PC-3 (cell line): ENCODE data around the gene ST3GAL3. TPM values are rescaled to one million over a fixed set of nuclear protein-coding genes. Genes with fewer than 3 reads are reported as not detected.

Experiments
- ATAC-seq: fragments of 200-7000 bp; cut with Tn5 transposase; 2 replicates; pipeline ENCODE4 v1.9.1; 2020; ENCODE audit warnings: mild to moderate bottlenecking, moderate library complexity
- BruUV-seq: library from RNA; stranded (reverse); fragments of 400-500 nt; replicated peaks from 2 replicates; lab custom pipeline; 2021; lab: Mats Ljungman, UMichigan
- CTCF ChIA-PET: fragments of 300-600 bp; sonication (Branson Sonifier 250); formaldehyde crosslinking; loops from one replicate; lab custom pipeline; 2022; ENCODE audit warnings: antibody characterized with exemption; lab: Charles Lee
- POLR2A ChIA-PET: fragments of 300-600 bp; sonication (Branson Sonifier 250); formaldehyde crosslinking; loops from one replicate; lab custom pipeline; 2022; ENCODE audit warnings: antibody characterized with exemption; ENCODE audit not compliant: unreplicated experiment; lab: Charles Lee
- DNase-seq: peaks from one replicate; pipeline ENCODE4 v3.0.0-alpha.2; 2015
- H2AFZ ChIP-seq: fragments of 300-600 bp; sonication (generic); 2 replicates; pipeline ENCODE4 v1.6.0; 2016; ENCODE audit warnings: antibody characterized with exemption, low read length
- H3F3A ChIP-seq: fragments of 300-600 bp; sonication (generic); one replicate; pipeline ENCODE4 v1.6.0; 2017; ENCODE audit warnings: antibody characterized with exemption, low read length, control low read depth, mild to moderate bottlenecking; ENCODE audit not compliant: unreplicated experiment
- H3K27ac ChIP-seq: fragments of 300-600 bp; sonication (generic); 2 replicates; pipeline ENCODE4 v1.5.1; 2016; ENCODE audit warnings: mild to moderate bottlenecking, low read length
- H3K27me3 ChIP-seq: fragments of 300-600 bp; sonication (generic); 2 replicates; pipeline ENCODE4 v1.6.1; 2016; ENCODE audit warnings: low read length, mixed read lengths
- H3K36me3 ChIP-seq: fragments of 300-600 bp; sonication (generic); 2 replicates; pipeline ENCODE4 v1.6.1; 2016; ENCODE audit warnings: low read depth, mixed run types, low read length, mixed read lengths
- H3K4me1 ChIP-seq: fragments of 300-600 bp; sonication (generic); 2 replicates; pipeline ENCODE4 v1.5.1; 2016; ENCODE audit warnings: low read length; ENCODE audit not compliant: insufficient read depth
- H3K4me2 ChIP-seq: fragments of 300-600 bp; sonication (generic); 2 replicates; pipeline ENCODE4 v1.6.0; 2016; ENCODE audit warnings: low read length
- H3K4me3 ChIP-seq: fragments of 300-600 bp; sonication (generic); 2 replicates; pipeline ENCODE4 v1.5.1; 2016; ENCODE audit warnings: mild to moderate bottlenecking, low read length, mixed read lengths
- H3K79me2 ChIP-seq: fragments of 300-600 bp; sonication (generic); 2 replicates; pipeline ENCODE4 v1.6.1; 2017; ENCODE audit warnings: low read length, mixed read lengths
- H3K9ac ChIP-seq: fragments of 300-600 bp; sonication (generic); 2 replicates; pipeline ENCODE4 v1.6.0; 2016; ENCODE audit warnings: mild to moderate bottlenecking, low read length
- H3K9me2 ChIP-seq: fragments of 300-600 bp; sonication (generic); replicated peaks from 2 replicates; pipeline ENCODE4 v1.6.1; 2016; ENCODE audit warnings: mixed run types, low read length, mixed read lengths
- H3K9me3 ChIP-seq: fragments of 300-600 bp; sonication (generic); 2 replicates; pipeline ENCODE4 v1.6.1; 2016; ENCODE audit warnings: low read length, mixed read lengths
- H4K20me1 ChIP-seq: fragments of 300-600 bp; sonication (generic); 2 replicates; pipeline ENCODE4 v1.6.1; 2016; ENCODE audit warnings: low read length, mixed read lengths
- CTCF ChIP-seq: fragments of 300-600 bp; sonication (generic); conservative IDR thresholded peaks from 2 replicates; pipeline ENCODE4 v1.5.1; 2017; ENCODE audit warnings: antibody characterized with exemption, low read depth, mild to moderate bottlenecking, low read length
- EZH2 ChIP-seq: fragments of 300-600 bp; sonication (generic); IDR thresholded peaks from one replicate; pipeline ENCODE4 v1.6.1; 2017; ENCODE audit warnings: antibody characterized with exemption, mild to moderate bottlenecking, low read length; ENCODE audit not compliant: unreplicated experiment
- EZH2phosphoT487 ChIP-seq: fragments of 300-600 bp; sonication (generic); IDR thresholded peaks from 2 replicates; pipeline ENCODE4 v1.6.1; 2018; ENCODE audit warnings: mild to moderate bottlenecking, antibody characterized with exemption, low read length, borderline replicate concordance
- intact Hi-C: fragments of 100-400 bp; cut with micrococcal nuclease; formaldehyde crosslinking; loops from 2 replicates; pipeline ENCODE4 v1.9.0; 2023
- total RNA-seq: library from RNA; depleted of rRNA; stranded (reverse); fragments of >200 nt; gene quantifications from 2 replicates; pipeline ENCODE4 v1.2.3, GENCODE V29; 2014

ST3GAL3 gene
- total RNA-seq, 1 experiment from 2014 or later: 9.0 TPM

GRCh38 chr1:43874716-43875115, 167.4 kb downstream of the ST3GAL3 start:
- no peaks in the 10 kb centered on the region for H3K36me3 ChIP-seq
- H3K27ac ChIP-seq: no peak overlapping the region
- H3K9me2 ChIP-seq: no peaks in the 10 kb centered on the region
- CTCF ChIA-PET: no interaction called here
- ATAC-seq (no peak), DNase-seq (no peak)
- no peak overlapping the region for H2AFZ ChIP-seq
- no peaks in the 10 kb centered on the region for H3K9me3 ChIP-seq
- no TSS peak for BruUV-seq
- no peak overlapping the region for H3K9ac ChIP-seq
- no peaks in the 10 kb centered on the region for H3F3A ChIP-seq
- POLR2A ChIA-PET: no interaction called here
- intact Hi-C loops: loop anchor here (5.0 kb wide), 1 partner anchor 37 kb away; no protein-coding TSS in a partner anchor
- H3K4me3 ChIP-seq: no peak overlapping the region
- no peaks in the 10 kb centered on the region for H4K20me1 ChIP-seq
- peaks cover 17% of the 10 kb centered on the region for H3K4me1 ChIP-seq
- no peaks in the 10 kb centered on the region for H3K27me3 ChIP-seq
- H3K79me2 ChIP-seq: no peaks in the 10 kb centered on the region
- TF ChIP-seq CTCF: no peak
- no peak for TF ChIP-seq EZH2
- TF ChIP-seq EZH2phosphoT487: no peak
- no peak overlapping the region for H3K4me2 ChIP-seq

GRCh38 chr1:43875331-43875730, 168.0 kb downstream of the ST3GAL3 start:
- H4K20me1 ChIP-seq: no peaks in the 10 kb centered on the region
- no peaks in the 10 kb centered on the region for H3K36me3 ChIP-seq
- no peaks in the 10 kb centered on the region for H3F3A ChIP-seq
- no peaks in the 10 kb centered on the region for H3K27me3 ChIP-seq
- intact Hi-C loops: loop anchor here (5.0 kb wide), 1 partner anchor 38 kb away; no protein-coding TSS in a partner anchor
- H3K9me3 ChIP-seq: no peaks in the 10 kb centered on the region
- no peak overlapping the region for H3K27ac ChIP-seq
- H3K9me2 ChIP-seq: no peaks in the 10 kb centered on the region
- no peak overlapping the region for H2AFZ ChIP-seq
- ChIA-PET CTCF (no interaction called here), POLR2A (no interaction called here)
- H3K79me2 ChIP-seq: no peaks in the 10 kb centered on the region
- H3K4me3 ChIP-seq: no peak overlapping the region
- no peak overlapping the region for H3K4me2 ChIP-seq
- H3K4me1 ChIP-seq: peaks cover 23% of the 10 kb centered on the region
- DNase-seq (no peak), ATAC-seq (no peak)
- BruUV-seq: no TSS peak
- H3K9ac ChIP-seq: no peak overlapping the region
- TF ChIP-seq CTCF (no peak), EZH2phosphoT487 (no peak), EZH2 (no peak)

- Histone ChIP-seq H3K9ac (no peak overlapping the region), H3K4me3 (no peak overlapping the region), H3K9me3 (no peaks in the 10 kb centered on the region), H3K79me2 (no peaks in the 10 kb centered on the region), H3K4me2 (no peak overlapping the region), H3K27ac (no peak overlapping the region), H3K9me2 (no peaks in the 10 kb centered on the region), H3K36me3 (no peaks in the 10 kb centered on the region), H3F3A (no peaks in the 10 kb centered on the region), H2AFZ (no peak overlapping the region), H3K27me3 (no peaks in the 10 kb centered on the region), H4K20me1 (no peaks in the 10 kb centered on the region), H3K4me1 (peaks cover 27% of the 10 kb centered on the region)
- POLR2A ChIA-PET: no interaction called here
- ATAC-seq: no peak
- no TSS peak for BruUV-seq
- intact Hi-C loops: loop anchor here (5.0 kb wide), 1 partner anchor 40 kb away; no protein-coding TSS in a partner anchor
- DNase-seq: no peak
- no peak for TF ChIP-seq EZH2phosphoT487
- no peak for TF ChIP-seq EZH2
- TF ChIP-seq CTCF: no peak
- CTCF ChIA-PET: no interaction called here
These were observed 169.8 kb downstream of the ST3GAL3 start for GRCh38 chr1:43877101-43877500.
